ENCODE data around the gene KIF12. TPM values are rescaled to one million over a fixed set of nuclear protein-coding genes. Genes with fewer than 3 reads are reported as not detected.
"Not testable (repeated sequence)": the region's sequence is repeated elsewhere in the genome, so short reads cannot be mapped to it uniquely, and the experiment has no call there.

Gene KIF12
- total and polyA plus RNA-seq, 5 donors from 2014 or later, result not detected

DNA sequence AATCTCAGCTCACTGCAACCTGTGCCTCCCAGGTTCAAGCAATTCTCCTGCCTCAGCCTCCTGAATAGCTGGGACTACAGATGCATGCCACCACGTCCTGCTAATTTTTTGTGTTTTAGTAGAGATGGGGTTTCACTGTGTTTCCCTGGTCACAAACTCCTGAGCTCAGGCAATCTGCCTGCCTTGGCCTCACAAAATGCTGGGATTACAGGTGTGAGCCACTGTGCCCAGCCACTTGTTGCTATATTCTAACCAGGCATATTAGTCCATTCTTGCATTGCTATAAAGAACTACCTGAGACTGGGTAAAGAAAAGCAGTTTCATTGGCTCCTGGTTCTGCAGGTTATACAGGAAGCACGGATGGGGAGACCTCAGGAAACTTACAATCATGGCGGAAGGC is 29.7 kb upstream of the KIF12 start:
- DNase-seq; H3K4me1 ChIP-seq (ENCODE audit: control insufficient read depth, insufficient read depth, low read length, poor library complexity, severe bottlenecking); H3K27ac ChIP-seq (ENCODE audit: insufficient read depth, low read length, poor library complexity, severe bottlenecking); H3K9me3 ChIP-seq (ENCODE audit: control insufficient read depth in 2 of 2, low read length in 2 of 2); H3K27ac Mint-ChIP-seq; H3K36me3 ChIP-seq (ENCODE audit: control insufficient read depth, insufficient read depth, low read length); H3K27me3 Mint-ChIP-seq; H3K9me3 Mint-ChIP-seq; H3K4me1 Mint-ChIP-seq; H3K36me3 Mint-ChIP-seq; H3K4me3 ChIP-seq (ENCODE audit: low read depth, low read length); ATAC-seq (ENCODE audit: low read depth in 2 of 2); H3K27me3 ChIP-seq (ENCODE audit: control insufficient read depth, insufficient read depth, low read length): not testable (repeated sequence)
- peak overlapping the region in 1 of 4 donors; percentile 43 for H3K4me3 Mint-ChIP-seq

DNA sequence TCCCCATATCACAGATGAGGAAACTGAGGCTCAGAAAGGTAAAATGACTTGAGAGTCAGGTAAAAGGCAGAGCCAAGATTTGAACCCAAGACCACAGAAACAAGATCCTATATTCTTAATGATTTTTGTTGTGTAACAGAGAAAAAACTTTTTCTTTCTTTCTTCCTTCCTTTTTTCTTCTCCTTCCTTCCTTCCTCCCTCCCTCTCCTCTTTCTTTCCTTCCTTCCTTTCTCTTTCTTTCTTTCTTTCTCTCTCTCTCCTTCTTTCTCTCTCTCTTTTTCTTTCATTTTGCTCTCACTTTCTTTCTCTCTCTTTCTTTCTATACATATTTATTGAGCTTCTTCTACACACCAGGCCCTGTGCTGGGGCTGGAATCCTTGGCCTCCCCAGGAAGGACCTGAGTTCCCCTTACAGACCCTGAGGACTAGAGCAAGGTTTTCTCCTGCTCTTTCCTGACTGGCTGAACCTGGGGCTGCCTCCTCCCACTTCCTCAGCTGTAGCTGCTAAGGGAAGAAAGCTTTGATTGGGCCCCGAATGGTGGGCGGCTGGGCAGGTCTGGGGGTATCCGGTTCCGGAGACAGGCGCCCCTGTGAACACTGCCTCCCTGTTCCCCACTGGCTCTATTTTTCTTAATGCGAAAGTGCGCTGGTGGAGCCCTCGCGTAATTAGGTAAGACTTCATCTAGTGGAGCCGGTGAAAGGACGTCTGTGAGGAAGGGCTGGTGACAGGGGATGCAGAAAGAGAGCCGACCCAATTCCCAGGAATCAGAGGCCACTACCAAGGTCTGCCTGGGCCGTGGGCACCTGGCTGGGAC is 27.4 kb upstream of the KIF12 start:
- no peaks in the 10 kb centered on the region for H3K4me1 ChIP-seq (ENCODE audit: control insufficient read depth, insufficient read depth, low read length, poor library complexity, severe bottlenecking)
- H3K27me3 ChIP-seq (ENCODE audit: control insufficient read depth, insufficient read depth, low read length), result no peaks in the 10 kb centered on the region
- no peak for ATAC-seq (ENCODE audit: low read depth in 2 of 2)
- H3K9me3 ChIP-seq (ENCODE audit: control insufficient read depth in 2 of 2, low read length in 2 of 2), result peaks cover 0 to 3% of the 10 kb centered on the region in 2 experiments
- no peaks in the 10 kb centered on the region for H3K36me3 ChIP-seq (ENCODE audit: control insufficient read depth, insufficient read depth, low read length)
- Mint-ChIP-seq H3K27me3 (peaks cover 8% of the 10 kb centered on the region), H3K4me1 (no peaks in the 10 kb centered on the region), H3K4me3 (no peak overlapping the region), H3K9me3 (peaks cover 0 to 4% (median 2%) of the 10 kb centered on the region in 7 donors), H3K27ac (no peak overlapping the region), H3K36me3 (no peaks in the 10 kb centered on the region)
- H3K4me3 ChIP-seq (ENCODE audit: low read depth, low read length), result no peak overlapping the region
- no peak for DNase-seq
- no peak overlapping the region for H3K27ac ChIP-seq (ENCODE audit: insufficient read depth, low read length, poor library complexity, severe bottlenecking)

DNA sequence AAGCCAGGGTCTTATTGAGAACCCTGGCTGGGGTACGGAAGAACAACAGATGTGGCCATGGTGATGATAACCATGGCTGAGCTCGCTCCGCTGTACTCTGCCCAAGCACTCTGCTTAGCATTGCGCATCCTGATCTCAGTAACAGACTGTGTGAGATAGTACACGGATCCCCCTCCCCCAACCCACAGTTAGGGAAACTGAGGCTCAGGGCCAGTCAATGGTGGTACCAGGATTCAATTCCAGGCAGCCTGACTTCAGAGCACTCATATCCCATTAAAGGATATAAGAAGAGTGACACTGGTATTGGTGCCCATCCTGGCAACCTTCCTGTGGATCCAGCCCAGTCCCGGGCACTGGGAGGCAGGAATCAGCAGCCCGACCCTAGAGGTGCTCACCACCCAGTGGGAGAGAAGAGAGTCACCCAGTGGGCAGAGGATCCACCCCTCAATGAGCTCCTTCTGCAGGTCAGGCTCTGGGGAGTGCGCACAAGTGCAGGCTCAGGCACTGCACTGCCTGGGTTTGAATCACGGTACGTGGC is 26.5 kb upstream of the KIF12 start:
- H3K9me3 ChIP-seq (ENCODE audit: control insufficient read depth in 2 of 2, low read length in 2 of 2), result peaks cover 0 to 3% of the 10 kb centered on the region in 2 experiments
- no peak overlapping the region for H3K27ac Mint-ChIP-seq
- no peak overlapping the region for H3K4me3 Mint-ChIP-seq
- no peaks in the 10 kb centered on the region for H3K36me3 Mint-ChIP-seq
- no peak overlapping the region for H3K4me3 ChIP-seq (ENCODE audit: low read depth, low read length)
- no peak for ATAC-seq (ENCODE audit: low read depth in 2 of 2)
- H3K27ac ChIP-seq (ENCODE audit: insufficient read depth, low read length, poor library complexity, severe bottlenecking), result no peak overlapping the region
- no peaks in the 10 kb centered on the region for H3K27me3 ChIP-seq (ENCODE audit: control insufficient read depth, insufficient read depth, low read length)
- no peaks in the 10 kb centered on the region for H3K4me1 ChIP-seq (ENCODE audit: control insufficient read depth, insufficient read depth, low read length, poor library complexity, severe bottlenecking)
- peaks cover 8% of the 10 kb centered on the region for H3K27me3 Mint-ChIP-seq
- no peaks in the 10 kb centered on the region for H3K4me1 Mint-ChIP-seq
- DNase-seq, result no peak
- peaks cover 0 to 4% (median 2%) of the 10 kb centered on the region in 7 donors for H3K9me3 Mint-ChIP-seq
- H3K36me3 ChIP-seq (ENCODE audit: control insufficient read depth, insufficient read depth, low read length), result no peaks in the 10 kb centered on the region

DNA sequence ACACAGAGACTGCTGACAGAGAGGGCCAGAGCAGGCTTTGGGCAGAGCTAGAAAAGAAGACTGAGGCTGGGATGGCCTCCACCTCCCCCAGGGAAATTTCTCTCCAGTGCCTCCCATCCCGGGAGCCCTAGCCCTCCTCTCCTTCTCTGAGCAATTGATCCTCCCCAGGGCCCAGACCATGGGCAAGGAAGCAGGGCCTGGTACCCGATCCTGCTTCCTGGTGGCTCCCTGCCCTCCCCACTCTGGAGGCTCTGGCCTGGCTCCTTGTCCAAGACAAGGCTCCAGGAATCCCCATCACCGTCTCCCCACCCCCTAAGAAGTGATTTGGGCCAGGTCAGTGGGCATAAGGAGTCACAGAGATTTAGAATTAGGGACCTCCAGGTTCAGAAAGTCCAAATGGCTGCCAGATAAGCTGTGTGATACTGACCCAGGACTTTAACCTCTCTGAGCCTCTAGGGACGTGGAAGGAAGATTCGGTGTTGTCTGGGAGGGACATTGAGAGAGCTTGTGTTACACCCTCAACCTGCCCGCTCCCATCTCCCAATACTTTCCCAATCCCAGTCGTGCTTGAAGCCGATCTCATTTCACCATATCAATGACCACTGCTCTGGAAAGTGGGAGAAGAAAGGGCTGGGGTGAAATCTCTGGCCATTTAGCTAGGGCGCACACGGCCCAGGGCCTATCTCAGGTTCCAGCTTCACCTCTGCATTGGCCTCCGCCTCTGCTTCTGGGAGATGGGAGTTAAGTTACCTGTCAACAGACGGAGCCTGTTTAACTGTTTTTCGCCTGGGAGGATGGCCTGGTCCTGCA is 25.8 kb upstream of the KIF12 start:
- H3K27ac ChIP-seq (ENCODE audit: insufficient read depth, low read length, poor library complexity, severe bottlenecking), result no peak overlapping the region
- H3K27ac Mint-ChIP-seq, result no peak overlapping the region
- no peaks in the 10 kb centered on the region for H3K4me1 ChIP-seq (ENCODE audit: control insufficient read depth, insufficient read depth, low read length, poor library complexity, severe bottlenecking)
- H3K4me3 ChIP-seq (ENCODE audit: low read depth, low read length), result no peak overlapping the region
- no peaks in the 10 kb centered on the region for H3K27me3 ChIP-seq (ENCODE audit: control insufficient read depth, insufficient read depth, low read length)
- no peak for DNase-seq
- ATAC-seq (ENCODE audit: low read depth in 2 of 2), result no peak
- H3K36me3 ChIP-seq (ENCODE audit: control insufficient read depth, insufficient read depth, low read length), result no peaks in the 10 kb centered on the region
- peaks cover 0 to 3% of the 10 kb centered on the region in 2 experiments for H3K9me3 ChIP-seq (ENCODE audit: control insufficient read depth in 2 of 2, low read length in 2 of 2)
- H3K4me1 Mint-ChIP-seq, result no peaks in the 10 kb centered on the region
- H3K9me3 Mint-ChIP-seq, result peaks cover 0 to 4% (median 2%) of the 10 kb centered on the region in 7 donors
- H3K36me3 Mint-ChIP-seq, result no peaks in the 10 kb centered on the region
- H3K4me3 Mint-ChIP-seq, result no peak overlapping the region
- peaks cover 8% of the 10 kb centered on the region for H3K27me3 Mint-ChIP-seq

DNA sequence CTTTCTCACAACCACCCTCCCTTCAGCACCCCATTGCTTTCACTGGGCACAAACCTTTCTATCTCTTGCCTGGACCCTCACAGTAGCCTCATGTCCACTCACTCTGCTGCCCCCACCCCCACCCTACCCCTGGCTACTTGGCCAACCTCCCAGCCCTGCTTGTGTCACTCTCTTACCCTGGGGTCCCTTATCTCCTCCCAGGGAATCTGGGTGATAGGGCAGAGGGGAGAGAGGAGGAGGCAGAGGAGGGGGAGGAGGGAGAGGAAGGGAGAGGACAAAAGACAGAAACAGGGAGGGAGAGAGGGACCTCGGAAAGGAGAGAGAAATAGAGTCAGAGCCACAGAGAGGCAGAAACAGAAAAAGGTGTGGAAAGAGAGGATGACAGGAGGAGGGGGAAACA is 25.0 kb upstream of the KIF12 start:
- Mint-ChIP-seq H3K27ac (no peak overlapping the region), H3K4me1 (no peaks in the 10 kb centered on the region)

DNA sequence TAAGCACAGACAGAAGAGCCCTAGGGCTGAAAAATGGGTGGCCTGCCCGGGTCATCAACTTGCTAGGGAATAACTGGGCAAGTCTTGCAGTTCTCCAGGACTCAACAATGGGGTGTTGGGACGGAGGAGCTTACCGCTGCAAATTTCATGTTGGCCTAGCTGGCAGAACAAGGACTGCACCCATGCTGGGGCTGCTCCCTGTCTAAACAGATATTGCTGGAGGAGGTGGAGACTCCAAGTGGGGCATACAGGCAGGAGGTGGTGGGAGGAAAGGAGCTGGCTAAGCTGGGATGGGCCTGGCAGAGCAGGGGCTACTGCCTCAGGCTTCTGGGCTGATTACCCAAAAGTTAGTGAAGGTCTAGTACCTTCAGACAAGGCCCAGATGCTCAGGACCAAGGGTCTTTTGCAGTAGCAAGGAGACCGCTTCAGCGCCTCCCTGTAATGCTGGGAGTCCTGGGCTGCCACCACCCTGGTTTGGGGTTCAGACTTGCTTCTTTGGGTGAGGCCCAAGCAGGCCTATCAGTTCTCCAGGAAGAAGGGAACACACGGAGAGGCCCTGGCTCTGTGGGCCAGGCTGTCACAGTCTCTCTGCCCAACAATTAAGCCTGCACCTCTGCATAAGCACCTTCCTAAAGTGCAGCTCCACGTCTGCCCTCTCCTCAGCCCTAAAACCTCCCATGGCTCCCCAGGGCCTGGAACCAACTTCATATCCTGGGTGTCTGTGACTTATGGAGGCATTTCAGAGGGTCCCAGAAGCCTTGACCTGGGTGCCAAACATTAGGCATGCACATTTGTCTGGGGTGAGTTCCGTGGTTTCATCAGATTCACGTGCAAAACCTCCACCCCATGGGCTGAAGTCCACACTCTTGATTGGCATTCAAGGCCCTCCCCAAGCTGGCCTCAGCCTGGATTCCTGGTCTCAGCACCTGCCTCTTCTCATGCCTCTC is 24.2 kb upstream of the KIF12 start:
- ATAC-seq (ENCODE audit: low read depth in 2 of 2), result no peak

More for the DNA sequence above, 25.0 kb upstream of the KIF12 start:
- peaks cover 8% of the 10 kb centered on the region for H3K27me3 Mint-ChIP-seq
- no peaks in the 10 kb centered on the region for H3K27me3 ChIP-seq (ENCODE audit: control insufficient read depth, insufficient read depth, low read length)
- no peaks in the 10 kb centered on the region for H3K36me3 Mint-ChIP-seq
- H3K27ac ChIP-seq (ENCODE audit: insufficient read depth, low read length, poor library complexity, severe bottlenecking), result no peak overlapping the region
- DNase-seq (no peak), ATAC-seq (ENCODE audit: low read depth in 2 of 2) (no peak)
- H3K9me3 ChIP-seq (ENCODE audit: control insufficient read depth in 2 of 2, low read length in 2 of 2), result peaks cover 0 to 3% of the 10 kb centered on the region in 2 experiments
- H3K4me3 ChIP-seq (ENCODE audit: low read depth, low read length), result no peak overlapping the region
- no peak overlapping the region for H3K4me3 Mint-ChIP-seq
- H3K4me1 ChIP-seq (ENCODE audit: control insufficient read depth, insufficient read depth, low read length, poor library complexity, severe bottlenecking), result no peaks in the 10 kb centered on the region
- no peaks in the 10 kb centered on the region for H3K36me3 ChIP-seq (ENCODE audit: control insufficient read depth, insufficient read depth, low read length)
- peaks cover 0 to 4% (median 2%) of the 10 kb centered on the region in 7 donors for H3K9me3 Mint-ChIP-seq

More for the DNA sequence above, 24.2 kb upstream of the KIF12 start:
- no peak overlapping the region for H3K27ac Mint-ChIP-seq
- peaks cover 0 to 3% (median 1%) of the 10 kb centered on the region in 7 donors for H3K9me3 Mint-ChIP-seq
- H3K4me1 Mint-ChIP-seq, result no peaks in the 10 kb centered on the region
- no peaks in the 10 kb centered on the region for H3K27me3 ChIP-seq (ENCODE audit: control insufficient read depth, insufficient read depth, low read length)
- H3K36me3 Mint-ChIP-seq, result no peaks in the 10 kb centered on the region
- no peak for DNase-seq
- no peaks in the 10 kb centered on the region for H3K4me1 ChIP-seq (ENCODE audit: control insufficient read depth, insufficient read depth, low read length, poor library complexity, severe bottlenecking)
- peaks cover 12% of the 10 kb centered on the region for H3K27me3 Mint-ChIP-seq
- H3K4me3 ChIP-seq (ENCODE audit: low read depth, low read length), result no peak overlapping the region
- no peaks in the 10 kb centered on the region for H3K36me3 ChIP-seq (ENCODE audit: control insufficient read depth, insufficient read depth, low read length)
- H3K27ac ChIP-seq (ENCODE audit: insufficient read depth, low read length, poor library complexity, severe bottlenecking), result no peak overlapping the region
- peaks cover 0 to 3% of the 10 kb centered on the region in 2 experiments for H3K9me3 ChIP-seq (ENCODE audit: control insufficient read depth in 2 of 2, low read length in 2 of 2)
- no peak overlapping the region for H3K4me3 Mint-ChIP-seq
